ACC112 (cell line): ENCODE results near the gene FARSA.
"Not testable (repeated sequence)": the region's sequence is repeated elsewhere in the genome, so short reads cannot be mapped to it uniquely, and the experiment has no call there.

Source experiments
- H2AFZ ChIP-seq: fragments of 200-600 bp; sonication (generic); one replicate; pipeline ENCODE4 v1.6.0; 2017; ENCODE audit warnings: antibody characterized with exemption, low read length; ENCODE audit not compliant: unreplicated experiment
- H3K27ac ChIP-seq: fragments of 200-600 bp; sonication (generic); 2 replicates; pipeline ENCODE4 v1.5.1; 2014; ENCODE audit warnings: low read depth, mild to moderate bottlenecking, antibody characterized with exemption, low read length, moderate library complexity
- H3K27me3 ChIP-seq: fragments of 200-600 bp; sonication (generic); 2 replicates; pipeline ENCODE4 v1.6.1; 2014; ENCODE audit warnings: mild to moderate bottlenecking, antibody characterized with exemption, low read length, moderate library complexity, mixed read lengths; ENCODE audit not compliant: insufficient read depth
- H3K36me3 ChIP-seq: fragments of 200-600 bp; sonication (generic); 2 replicates; pipeline ENCODE4 v1.6.1; 2016; ENCODE audit warnings: mild to moderate bottlenecking, antibody characterized with exemption, low read length, moderate library complexity, mixed read lengths; ENCODE audit not compliant: insufficient read depth
- H3K4me1 ChIP-seq: fragments of 200-600 bp; sonication (generic); one replicate; pipeline ENCODE4 v1.6.1; 2016; ENCODE audit warnings: low read length, mixed read lengths; ENCODE audit not compliant: insufficient read depth, unreplicated experiment, control insufficient read depth
- H3K4me3 ChIP-seq: fragments of 200-600 bp; sonication (generic); 2 replicates; pipeline ENCODE4 v1.5.1; 2014; ENCODE audit warnings: mild to moderate bottlenecking, low read depth, low read length
- H3K79me2 ChIP-seq: fragments of 200-600 bp; sonication (generic); one replicate; pipeline ENCODE4 v1.6.0; 2016; ENCODE audit warnings: low read length; ENCODE audit not compliant: control insufficient read depth, unreplicated experiment, insufficient read depth

FARSA gene

DNA sequence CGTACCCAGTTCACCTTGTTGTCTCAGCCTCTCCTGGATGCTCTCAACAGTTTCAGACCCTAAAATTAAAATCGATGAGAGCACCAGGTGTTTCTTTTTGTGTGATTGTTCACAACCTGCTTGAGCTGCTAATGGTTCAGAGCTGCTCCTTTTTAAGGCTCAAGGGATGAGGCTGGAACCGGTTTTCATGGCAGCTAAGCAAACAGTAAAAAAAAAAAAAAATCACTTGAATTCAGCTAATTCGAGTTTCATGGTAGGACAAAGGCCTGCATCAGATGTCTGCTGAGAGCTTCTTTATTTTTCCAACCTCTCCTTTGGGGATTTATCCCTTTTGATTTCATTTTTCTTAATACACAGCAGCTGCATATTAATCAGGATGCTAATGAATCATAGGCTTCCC is 20.9 kb downstream of the FARSA start:
- Histone ChIP-seq H3K27me3 (no peaks in the 10 kb centered on the region), H3K36me3 (no peaks in the 10 kb centered on the region), H3K4me3 (no peak overlapping the region), H3K27ac (no peak overlapping the region), H3K4me1 (no peaks in the 10 kb centered on the region), H2AFZ (no peak overlapping the region), H3K79me2 (no peaks in the 10 kb centered on the region)

DNA sequence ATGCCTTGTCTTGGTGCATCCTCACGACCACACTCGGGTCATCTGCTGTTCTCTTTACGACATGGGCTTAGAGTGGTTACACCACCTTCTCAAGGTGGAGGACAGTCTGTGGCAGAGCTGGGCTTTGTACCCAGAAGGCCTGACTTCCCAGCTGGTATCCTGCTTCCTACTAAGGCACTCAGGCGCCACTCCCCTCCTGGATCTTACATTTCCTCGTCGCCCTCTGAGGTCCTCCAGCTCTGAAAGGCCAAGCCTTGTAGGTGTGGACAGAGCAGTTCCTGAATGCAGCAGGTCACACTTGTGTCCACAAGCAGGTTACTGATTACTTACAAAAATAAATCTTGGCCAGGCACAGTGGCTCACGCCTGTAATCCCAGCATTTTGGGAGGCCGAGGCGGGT is 26.3 kb downstream of the FARSA start:
- no peak overlapping the region for H3K27ac ChIP-seq
- no peak overlapping the region for H2AFZ ChIP-seq
- no peaks in the 10 kb centered on the region for H3K4me1 ChIP-seq
- no peak overlapping the region for H3K4me3 ChIP-seq
- no peaks in the 10 kb centered on the region for H3K79me2 ChIP-seq
- H3K36me3 ChIP-seq, result no peaks in the 10 kb centered on the region
- no peaks in the 10 kb centered on the region for H3K27me3 ChIP-seq

DNA sequence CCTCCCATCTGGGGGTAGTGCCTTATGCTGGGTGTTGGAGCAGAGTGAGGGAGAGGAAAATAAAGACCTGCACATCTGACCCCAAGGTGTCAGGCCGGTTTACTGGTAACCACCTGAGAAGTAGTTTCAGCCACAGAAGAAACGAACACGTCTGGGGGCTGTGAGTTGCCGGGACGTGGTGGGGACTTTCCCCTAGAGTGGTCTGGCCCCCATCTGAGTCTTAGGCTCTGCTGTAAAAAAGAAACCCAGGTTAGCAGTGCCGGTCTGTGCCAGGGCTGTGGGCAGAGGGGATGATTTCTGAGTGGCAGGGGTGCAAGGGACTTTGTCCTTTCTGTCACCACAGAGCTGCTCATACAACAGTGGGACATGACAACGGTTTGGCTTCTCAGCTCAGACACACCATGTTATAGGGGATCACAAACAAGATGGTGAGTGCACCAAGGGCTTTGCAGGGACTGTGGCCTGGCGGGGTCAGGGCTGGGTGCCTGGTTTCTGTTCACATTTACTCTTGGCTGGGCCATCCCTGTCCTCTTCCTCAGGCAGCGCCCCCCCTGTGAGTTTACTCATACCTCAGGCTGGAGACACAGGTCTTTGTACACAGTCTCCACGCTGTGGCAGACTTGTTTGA is 33.5 kb downstream of the FARSA start:
- Histone ChIP-seq H3K27ac (no peak overlapping the region), H3K27me3 (no peaks in the 10 kb centered on the region), H3K4me1 (no peaks in the 10 kb centered on the region), H3K36me3 (no peaks in the 10 kb centered on the region), H3K79me2 (no peaks in the 10 kb centered on the region), H2AFZ (no peak overlapping the region), H3K4me3 (no peak overlapping the region)

DNA sequence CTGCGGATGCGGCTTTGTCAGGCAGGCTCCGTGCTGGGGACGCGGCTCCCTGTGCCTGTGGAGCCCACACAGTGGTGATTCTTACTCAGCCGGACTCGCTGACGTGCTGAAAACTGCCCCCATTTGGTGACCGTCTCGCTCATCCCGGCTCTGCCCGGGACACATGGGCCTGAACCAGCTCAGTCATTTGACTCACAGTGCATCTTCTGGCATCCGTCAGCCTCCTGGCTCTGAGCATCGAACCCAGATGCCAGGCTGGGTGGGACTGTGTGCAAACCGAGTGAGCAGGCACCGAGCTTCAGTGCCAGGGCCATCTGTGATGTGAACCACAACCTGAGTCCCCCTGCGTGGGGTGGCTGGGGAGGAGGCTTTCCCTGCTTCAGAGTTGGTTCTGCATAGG is 37.1 kb downstream of the FARSA start:
- Histone ChIP-seq H3K27me3 (no peaks in the 10 kb centered on the region), H3K36me3 (no peaks in the 10 kb centered on the region), H2AFZ (no peak overlapping the region), H3K4me3 (no peak overlapping the region), H3K79me2 (no peaks in the 10 kb centered on the region), H3K27ac (no peak overlapping the region), H3K4me1 (peaks cover 5% of the 10 kb centered on the region)

DNA sequence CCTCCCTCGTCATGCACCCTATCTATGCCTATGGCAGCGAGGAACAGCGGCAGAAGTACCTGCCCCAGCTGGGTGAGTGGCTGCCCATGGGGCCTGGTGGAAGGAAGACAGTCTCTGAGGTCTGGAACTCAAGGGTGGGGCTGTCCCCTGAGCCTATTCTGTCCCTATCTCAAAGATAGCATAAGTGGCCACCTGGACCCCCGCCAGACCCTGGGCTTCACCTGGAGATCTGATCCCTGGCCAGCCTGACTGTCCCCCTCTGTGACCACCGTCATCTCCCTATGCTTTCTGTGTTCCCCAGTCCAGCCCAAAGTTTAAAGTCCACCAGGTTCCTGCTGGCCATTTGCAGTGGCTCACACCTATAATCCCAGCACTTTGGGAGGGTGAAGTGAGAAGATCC is 39.9 kb downstream of the FARSA start:
- H3K36me3 ChIP-seq, result no peaks in the 10 kb centered on the region
- H3K27me3 ChIP-seq, result no peaks in the 10 kb centered on the region
- H3K79me2 ChIP-seq, result no peaks in the 10 kb centered on the region
- H3K4me1 ChIP-seq, result peaks cover 5% of the 10 kb centered on the region
- no peak overlapping the region for H3K4me3 ChIP-seq
- H2AFZ ChIP-seq, result no peak overlapping the region
- no peak overlapping the region for H3K27ac ChIP-seq

DNA sequence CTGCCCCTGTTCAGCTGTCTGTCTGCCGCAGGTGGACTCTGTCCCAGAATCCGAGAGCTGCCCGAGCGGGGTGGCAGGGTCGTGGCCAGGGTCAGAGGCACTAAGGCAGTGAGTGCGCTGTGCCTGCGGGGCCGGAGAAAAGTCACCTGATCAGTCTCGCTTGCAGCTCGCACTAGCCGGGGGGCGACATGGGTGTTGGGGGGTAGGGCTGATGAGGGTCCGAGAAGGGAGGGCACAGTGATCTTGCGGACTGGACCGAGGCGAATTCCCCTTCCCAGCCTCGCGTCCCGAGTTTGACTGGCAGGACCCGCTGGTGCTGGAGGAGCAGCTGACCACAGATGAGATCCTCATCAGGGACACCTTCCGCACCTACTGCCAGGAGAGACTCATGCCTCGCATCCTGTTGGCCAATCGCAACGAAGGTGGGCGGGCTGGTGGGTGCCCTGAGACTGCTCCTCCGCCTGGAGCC is 41.9 kb downstream of the FARSA start:
- H3K4me3 ChIP-seq, result peak overlapping the region; percentile 88
- H2AFZ ChIP-seq, result no peak overlapping the region
- no peaks in the 10 kb centered on the region for H3K36me3 ChIP-seq
- no peaks in the 10 kb centered on the region for H3K79me2 ChIP-seq
- peaks cover 6% of the 10 kb centered on the region; the same call in 1 of the 2 replicates for H3K27me3 ChIP-seq
- H3K4me1 ChIP-seq, result peaks cover 5% of the 10 kb centered on the region
- no peak overlapping the region for H3K27ac ChIP-seq

DNA sequence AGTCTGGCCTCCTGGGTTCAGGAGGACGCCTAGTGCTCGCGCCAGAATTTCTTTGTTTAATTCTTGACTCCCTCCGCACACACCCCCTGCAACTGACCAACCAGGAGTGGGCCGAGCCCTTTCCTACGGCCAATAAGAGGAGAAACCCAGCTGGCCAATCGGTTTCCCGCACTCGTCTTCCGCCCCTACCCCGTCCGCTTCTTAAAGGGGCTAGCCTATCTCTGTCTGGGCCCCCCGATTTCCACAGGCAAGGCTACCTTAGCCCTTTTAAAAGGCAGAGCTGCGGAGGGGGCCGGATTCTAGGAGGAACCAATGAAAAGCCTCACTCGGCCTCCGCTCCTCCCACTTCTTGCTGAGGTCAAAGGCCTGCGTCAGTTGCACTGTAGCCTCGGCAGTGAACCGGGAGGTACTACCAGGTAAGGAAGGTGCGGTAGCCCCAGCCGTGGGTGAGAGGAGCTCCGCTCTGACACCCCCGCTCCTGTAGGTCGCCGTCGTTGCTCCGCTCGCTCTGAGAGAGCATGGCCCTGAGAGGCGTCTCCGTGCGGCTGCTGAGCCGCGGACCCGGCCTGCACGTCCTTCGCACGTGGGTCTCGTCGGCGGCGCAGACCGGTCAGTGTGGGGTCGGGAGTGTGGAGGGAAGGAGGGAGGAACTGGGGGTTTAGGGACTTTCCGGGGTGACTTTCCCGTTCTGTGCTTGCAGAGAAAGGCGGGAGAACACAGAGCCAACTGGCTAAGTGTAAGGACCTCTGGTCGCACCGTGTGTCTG is 42.5 kb downstream of the FARSA start, which contains the start of gene GCDH:
GCDH (plus strand) TSS at position 374 of the 766 bp plus-strand sequence; CDS start at position 519, 145 bp downstream.
- H3K27ac ChIP-seq, result no peak within 1 kb of the TSS
- no peaks in the 10 kb centered on the region for H3K79me2 ChIP-seq
- peak within 1 kb of the TSS; percentile 88 for H3K4me3 ChIP-seq
- H3K4me1 ChIP-seq, result peaks cover 5% of the 10 kb centered on the region
- H3K27me3 ChIP-seq, result peaks cover 12% of the 10 kb centered on the region; the same call in 1 of the 2 replicates
- no peaks in the 10 kb centered on the region for H3K36me3 ChIP-seq
- H2AFZ ChIP-seq, result peak within 1 kb of the TSS; percentile 55

DNA sequence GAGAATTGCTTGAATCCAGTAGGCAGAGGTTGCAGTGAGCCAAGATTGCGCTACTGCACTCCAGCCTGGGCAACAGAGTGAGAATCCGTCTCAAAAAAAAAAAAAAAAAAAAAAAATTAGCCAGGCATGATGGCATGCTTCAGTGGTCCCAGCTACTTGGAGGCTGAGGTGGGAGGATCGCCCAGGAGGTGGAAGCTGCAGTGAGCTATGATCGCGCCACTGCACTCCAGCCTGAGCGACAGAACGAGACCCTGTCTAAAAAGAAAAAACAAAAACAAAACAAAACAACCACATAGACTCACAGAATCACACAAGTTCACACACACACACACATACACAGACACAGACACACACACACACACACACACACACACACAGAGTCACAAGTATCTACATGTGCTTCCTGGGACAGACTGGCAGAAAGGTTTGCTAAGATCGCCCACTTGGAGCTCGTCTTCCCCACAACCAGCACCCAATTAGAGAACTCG is 43.2 kb downstream of the FARSA start:
- H3K27ac ChIP-seq, H2AFZ ChIP-seq, H3K4me1 ChIP-seq: not testable (repeated sequence)

DNA sequence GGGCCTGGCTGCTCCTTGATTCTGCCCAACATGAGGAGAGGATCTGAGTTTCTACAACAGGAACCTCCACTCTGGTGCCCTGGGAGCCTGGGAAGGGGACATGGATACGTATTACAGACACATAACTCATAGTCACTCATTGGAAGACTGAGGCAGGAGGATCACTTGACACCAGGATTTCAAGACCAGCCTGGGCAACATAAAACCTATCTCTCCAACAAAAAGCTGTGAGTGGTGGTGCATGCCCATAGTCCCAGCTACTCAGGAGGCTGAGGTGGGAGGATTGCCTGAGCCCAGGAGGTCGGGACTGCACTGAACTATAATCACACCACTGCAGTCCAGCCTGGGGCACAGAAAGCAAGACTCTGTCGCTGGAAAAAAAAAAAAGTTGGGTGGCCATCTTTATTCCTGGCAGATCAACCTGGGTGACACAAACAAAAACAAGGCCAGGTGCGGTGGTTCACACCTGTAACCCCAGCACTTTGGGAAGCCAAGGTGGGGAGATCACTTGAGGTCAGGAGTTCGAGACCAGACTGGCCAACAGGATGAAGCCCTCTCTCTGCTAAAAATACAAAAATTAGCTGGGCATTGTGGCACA is 45.4 kb downstream of the FARSA start:
- H3K27me3 ChIP-seq, result peaks cover 27% of the 10 kb centered on the region; the same call in 1 of the 2 replicates
- H3K4me3 ChIP-seq, result no peak overlapping the region
- H3K36me3 ChIP-seq, result no peaks in the 10 kb centered on the region
- no peak overlapping the region for H2AFZ ChIP-seq
- no peak overlapping the region for H3K27ac ChIP-seq
- no peaks in the 10 kb centered on the region for H3K79me2 ChIP-seq
- H3K4me1 ChIP-seq, result peaks cover 5% of the 10 kb centered on the region

More for the DNA sequence above, 43.2 kb downstream of the FARSA start:
- H3K79me2 ChIP-seq, H3K36me3 ChIP-seq, H3K4me3 ChIP-seq: not testable (repeated sequence)
- H3K27me3 ChIP-seq, result peaks cover 16% of the 10 kb centered on the region; the same call in 1 of the 2 replicates

DNA sequence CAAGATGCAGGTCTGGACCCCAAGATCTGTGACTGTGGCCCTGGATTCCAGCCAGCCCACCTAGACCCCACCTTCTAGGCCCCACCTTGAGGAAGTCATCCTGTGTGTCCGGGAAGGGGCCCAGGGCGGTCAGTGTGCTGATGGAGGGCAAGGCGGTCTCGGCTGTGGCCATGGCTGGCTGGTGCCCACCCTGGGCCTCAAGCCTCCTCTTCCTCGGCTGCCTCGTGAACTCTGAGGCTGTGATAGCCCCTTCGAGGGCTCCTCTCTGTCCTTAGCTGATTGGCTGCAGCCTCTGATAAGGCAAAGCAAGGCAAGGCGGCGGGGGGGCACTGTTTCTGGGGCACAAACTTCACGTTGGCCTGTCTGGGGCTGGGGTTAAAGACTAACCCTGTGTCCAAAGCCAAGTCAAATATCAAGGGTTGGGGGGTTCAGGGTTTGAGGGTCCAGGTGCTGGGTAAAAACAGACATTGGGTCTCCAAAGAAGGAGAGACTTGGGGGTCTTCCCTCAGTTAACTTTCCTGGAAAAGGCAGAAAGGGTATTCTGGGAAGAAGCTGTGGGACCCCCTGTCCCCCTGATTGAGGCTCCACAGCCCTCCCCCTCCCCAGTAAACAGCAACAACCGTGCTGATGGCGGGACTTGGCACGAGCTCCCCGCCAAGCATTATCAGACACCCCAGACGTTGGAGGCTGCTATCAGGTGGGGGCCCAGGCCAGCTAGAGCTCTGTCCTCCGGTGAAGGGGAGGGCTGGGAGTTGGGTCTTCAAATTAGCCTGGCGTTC is 46.4 kb downstream of the FARSA start, which contains the start of gene KLF1:
KLF1 (minus strand) TSS at position 233 of the 779 bp plus-strand sequence; CDS start at position 172, 61 bp downstream.
- Histone ChIP-seq H3K4me1 (peaks cover 5% of the 10 kb centered on the region), H3K27ac (no peak within 1 kb of the TSS), H3K4me3 (peak within 1 kb of the TSS; percentile 69), H3K27me3 (peaks cover 27% of the 10 kb centered on the region; the same call in 1 of the 2 replicates), H3K79me2 (no peaks in the 10 kb centered on the region), H2AFZ (no peak within 1 kb of the TSS), H3K36me3 (no peaks in the 10 kb centered on the region)
